Frontal cortex (tissue), 4 donors: ENCODE results near the gene TSEN54. TPM values are rescaled to one million over a fixed set of nuclear protein-coding genes. Genes with fewer than 3 reads are reported as not detected.
"Not testable (repeated sequence)": the region's sequence is repeated elsewhere in the genome, so short reads cannot be mapped to it uniquely, and the experiment has no call there.

Experiments
- DNase-seq, 2 donors: peaks; one replicate each; pipeline ENCODE4 v3.0.0; 2012; ENCODE audit warnings: low spot score in 2 of 2
- FAIRE-seq: peaks from 2 replicates; lab custom pipeline; 2012; peaks lifted over from hg19 to GRCh38; lab: Jason Lieb, UNC
- total RNA-seq: library from RNA; depleted of rRNA; stranded (reverse); fragments of >200 nt; gene quantifications from one replicate; pipeline ENCODE4 v1.2.3, GENCODE V29; 2014
- donor health status: control.
- donor health status: control.
- donor health status: control.

TSEN54 gene
- total RNA-seq, 1 donor from 2014 or later, result 11.4 TPM

DNA sequence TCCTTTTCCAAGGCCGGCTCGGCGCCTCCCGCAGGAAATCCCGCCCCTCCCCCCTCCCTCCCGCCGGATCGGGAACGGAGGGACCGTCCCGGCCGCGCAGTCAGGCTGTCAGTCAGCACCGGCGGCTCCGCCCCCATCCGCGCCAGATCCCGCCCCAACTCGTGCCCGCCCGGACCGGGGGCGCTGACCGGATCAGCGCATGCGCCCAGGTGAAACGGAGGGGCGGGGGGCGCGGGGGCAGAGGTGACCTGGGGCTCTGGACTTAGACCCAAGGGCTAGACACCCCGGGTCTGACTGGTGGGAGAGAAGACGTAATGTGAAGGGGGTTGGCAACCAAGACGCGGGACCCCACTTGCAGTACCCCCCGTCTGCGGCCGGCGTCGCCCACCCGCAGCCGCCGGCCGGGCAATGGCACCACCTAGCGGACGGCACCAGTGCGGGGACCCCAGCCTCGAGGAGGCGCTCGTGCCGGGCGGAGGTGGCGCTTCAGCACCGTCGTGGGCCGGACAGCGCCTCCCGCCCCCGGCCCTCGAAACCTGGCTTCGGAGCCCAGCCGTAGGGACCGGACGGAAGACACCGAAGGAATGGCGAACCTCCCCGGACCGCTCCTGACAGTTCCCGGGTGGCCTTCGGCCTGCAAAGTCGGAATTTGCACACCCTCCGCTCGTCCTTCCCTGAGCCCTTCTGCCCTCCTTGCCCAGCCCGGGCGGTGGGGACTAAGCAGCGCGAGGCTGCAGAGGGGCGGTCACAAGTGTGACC is 653 bp upstream of the TSEN54 start, which contains the start of gene CASKIN2:
Gene CASKIN2 (minus strand): TSS at position 42 of the 759 bp plus-strand sequence. CDS start 1,733 bp downstream, outside the sequence.
- FAIRE-seq, result no peak

DNA sequence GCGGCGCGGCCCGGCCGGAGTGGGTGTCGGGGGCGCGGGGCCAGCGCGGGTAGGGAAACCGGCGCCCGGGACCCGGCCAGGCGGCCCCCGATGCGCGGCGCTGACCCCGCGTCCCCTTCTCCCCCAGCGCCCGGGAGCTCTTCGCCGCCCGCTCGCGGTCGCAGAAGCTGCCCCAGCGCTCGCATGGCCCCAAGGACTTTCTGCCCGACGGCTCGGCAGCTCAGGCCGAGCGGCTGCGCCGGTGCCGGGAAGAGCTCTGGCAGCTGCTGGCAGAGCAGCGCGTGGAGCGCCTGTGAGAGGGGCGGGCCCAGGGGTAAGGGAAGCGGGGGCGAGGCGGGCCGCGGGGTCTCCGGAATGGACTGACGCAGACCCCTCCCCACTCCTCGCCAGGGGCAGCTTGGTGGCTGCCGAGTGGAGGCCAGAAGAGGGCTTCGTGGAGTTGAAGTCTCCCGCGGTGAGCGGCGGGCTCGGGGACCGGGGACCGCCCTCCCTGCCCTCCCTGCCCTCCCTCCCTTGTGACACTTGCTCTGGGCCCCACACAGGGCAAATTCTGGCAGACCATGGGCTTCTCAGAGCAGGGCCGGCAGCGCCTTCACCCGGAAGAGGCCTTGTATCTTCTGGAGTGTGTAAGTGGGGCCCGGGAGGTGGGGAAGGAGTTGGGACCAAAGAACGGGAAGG is 430 bp downstream of the TSEN54 start:
- FAIRE-seq, result no peak
- no peak for DNase-seq

More for the DNA sequence above, 653 bp upstream of the TSEN54 start, which contains the start of gene CASKIN2:
- peak; percentile 100 for DNase-seq

DNA sequence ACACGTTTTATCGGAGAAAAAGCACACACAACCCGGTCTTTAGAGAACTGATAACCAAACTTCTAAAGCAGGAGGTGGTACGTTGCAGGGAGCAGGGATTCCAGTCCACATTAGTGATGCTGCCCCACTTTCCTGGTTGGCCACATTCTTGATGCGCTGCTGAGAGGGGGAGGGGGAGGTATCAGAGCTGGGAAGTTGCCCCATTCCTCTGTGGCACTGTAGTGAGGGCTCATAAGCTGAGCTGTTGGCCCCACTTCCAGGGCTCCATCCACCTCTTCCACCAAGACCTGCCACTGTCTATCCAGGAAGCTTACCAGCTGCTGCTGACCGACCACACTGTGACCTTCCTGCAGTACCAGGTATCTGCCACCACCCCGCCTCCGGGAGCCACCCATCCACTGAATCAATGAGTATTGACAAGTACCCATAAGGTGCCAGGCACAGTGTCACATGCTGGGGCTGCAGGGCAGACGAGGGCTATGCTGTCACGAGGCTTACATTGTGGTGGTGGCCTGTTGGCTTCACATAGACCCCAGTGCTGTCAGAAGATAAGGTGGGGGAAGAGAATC is 1.1 kb downstream of the TSEN54 start:
- FAIRE-seq (no peak), DNase-seq (no peak)

DNA sequence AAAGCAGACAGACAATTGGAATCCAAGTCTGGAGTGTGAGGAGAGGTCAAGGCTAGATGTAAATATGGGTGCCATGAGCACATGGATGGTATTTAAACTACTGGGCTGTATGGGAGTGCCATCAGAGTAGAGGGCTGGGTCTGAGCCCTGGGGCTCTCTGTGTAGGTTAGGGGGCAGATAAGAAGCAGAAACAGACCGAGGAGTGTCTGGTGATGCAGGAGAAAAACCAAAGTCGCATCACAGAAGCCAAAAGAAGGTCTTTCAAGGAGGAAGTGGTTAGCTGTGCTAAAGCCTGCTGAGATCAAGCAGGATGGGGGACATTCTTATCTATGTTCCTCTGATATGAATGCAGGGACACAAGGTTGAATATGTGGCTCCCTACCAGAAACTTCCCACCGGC is 1.9 kb downstream of the TSEN54 start:
- FAIRE-seq (no peak), DNase-seq (no peak)

DNA sequence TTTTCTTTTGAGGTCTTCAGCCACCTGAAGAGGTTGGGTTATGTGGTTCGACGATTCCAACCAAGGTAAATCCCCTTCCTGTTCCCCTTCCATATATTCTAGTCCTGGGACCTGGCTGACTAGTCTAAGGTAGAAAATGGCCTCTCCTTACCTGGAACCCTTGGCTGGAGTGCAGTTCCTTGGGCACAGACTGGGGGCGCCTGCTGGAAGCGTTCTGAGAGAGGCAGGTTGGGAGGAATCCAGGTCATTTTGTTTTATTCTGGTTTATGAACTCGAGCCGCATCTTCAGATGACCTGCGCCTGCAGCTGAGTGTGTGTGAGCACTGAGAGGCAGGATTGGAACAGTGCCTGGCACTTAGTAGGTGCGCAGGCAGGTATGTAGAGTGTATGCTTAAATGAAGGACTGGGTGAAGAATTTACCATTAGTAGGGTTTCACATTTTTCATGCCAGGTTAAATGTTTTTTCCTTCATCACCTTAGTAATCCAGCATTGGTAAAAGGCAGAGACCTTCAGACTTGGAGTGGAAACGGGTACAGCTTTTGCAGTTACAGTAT is 2.7 kb downstream of the TSEN54 start:
- FAIRE-seq, result no peak
- no peak for DNase-seq

DNA sequence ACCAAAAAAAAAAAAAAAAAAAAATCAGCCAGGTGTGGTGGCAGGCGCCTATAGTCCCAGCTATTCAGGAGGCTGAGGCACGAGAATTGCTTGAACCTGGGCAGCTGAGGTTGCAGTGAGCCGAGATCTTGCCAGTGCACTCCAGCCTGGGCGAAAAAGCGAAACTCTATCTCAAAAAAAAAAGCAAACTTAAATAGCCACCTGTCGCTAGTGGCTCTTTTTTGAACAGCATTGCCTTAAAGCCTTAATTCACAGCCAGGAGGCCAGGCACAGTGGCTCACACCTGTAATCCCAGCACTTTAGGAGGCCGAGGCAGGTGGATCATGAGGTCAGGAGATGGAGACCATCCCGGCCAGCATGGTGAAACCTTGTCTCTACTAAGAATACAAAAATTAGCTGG is 4.1 kb downstream of the TSEN54 start:
- not testable (repeated sequence) for FAIRE-seq

DNA sequence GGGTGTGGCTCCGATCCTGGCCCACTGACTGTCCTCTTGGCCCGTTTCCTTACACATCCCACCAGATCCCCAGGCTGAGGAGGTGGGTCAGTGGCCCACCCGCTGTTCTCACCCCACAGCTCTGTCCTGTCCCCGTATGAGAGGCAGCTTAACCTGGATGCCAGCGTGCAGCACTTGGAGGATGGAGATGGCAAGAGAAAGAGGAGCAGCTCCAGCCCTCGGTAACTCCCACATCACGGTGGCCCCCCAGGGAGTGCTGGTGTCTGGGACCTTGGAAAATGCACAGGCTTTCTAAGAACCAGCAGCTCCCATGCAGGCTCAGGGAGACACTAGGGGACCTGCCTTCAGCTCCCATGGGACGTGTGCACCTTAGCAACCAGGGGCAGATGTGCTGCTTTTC is 5.0 kb downstream of the TSEN54 start:
- no peak for FAIRE-seq

More for the DNA sequence above, 4.1 kb downstream of the TSEN54 start:
- DNase-seq, result not testable (repeated sequence)

DNA sequence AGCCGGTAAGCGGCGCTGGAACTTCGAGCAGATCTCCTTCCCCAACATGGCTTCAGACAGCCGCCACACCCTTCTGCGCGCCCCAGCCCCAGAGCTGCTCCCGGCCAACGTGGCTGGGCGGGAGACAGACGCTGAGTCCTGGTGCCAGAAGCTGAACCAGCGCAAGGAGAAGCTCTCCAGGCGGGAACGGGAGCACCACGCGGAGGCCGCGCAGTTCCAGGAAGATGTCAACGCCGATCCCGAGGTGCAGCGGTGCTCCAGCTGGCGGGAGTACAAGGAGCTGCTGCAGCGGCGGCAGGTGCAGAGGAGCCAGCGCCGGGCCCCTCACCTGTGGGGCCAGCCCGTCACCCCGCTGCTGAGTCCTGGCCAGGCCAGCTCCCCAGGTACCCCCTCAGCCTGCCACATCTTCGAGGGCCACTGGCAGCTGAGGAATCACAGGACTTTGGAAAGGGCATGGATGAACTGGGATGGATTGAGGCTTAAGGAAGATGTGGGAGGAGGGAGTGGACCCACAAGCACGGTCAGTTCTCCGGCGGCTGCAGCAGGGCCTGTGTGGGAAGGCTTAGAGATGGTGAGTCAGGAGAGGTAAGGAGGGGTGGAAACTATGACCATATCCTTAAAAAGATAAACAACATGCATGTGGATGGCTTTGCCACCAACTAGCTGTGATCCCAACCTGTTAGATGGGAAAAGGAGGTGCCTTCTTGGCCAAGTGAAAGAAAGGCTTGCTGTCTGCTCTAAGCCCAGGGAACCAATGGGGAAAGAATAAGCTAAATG is 5.8 kb downstream of the TSEN54 start:
- no peak for DNase-seq
- no peak for FAIRE-seq

More for the DNA sequence above, 5.0 kb downstream of the TSEN54 start:
- no peak for DNase-seq

DNA sequence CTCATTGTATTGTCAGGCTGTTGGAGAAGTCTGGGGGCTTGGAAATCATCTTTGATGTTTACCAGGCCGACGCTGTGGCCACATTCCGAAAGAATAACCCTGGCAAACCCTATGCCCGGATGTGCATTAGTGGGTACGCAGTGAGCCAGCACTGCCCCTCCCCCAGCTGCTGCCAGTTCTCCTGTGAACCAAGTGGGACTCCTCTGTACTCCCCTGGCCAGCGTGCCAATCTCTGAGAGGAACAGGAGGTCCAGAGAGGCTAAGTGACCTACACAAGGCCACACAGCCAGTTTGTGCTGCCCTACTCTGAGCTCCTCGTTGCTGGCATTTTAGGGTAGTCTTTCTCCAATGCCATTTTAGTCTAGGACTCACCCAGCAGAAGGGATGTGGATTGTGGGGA is 7.3 kb downstream of the TSEN54 start:
- no peak for FAIRE-seq
- no peak for DNase-seq

DNA sequence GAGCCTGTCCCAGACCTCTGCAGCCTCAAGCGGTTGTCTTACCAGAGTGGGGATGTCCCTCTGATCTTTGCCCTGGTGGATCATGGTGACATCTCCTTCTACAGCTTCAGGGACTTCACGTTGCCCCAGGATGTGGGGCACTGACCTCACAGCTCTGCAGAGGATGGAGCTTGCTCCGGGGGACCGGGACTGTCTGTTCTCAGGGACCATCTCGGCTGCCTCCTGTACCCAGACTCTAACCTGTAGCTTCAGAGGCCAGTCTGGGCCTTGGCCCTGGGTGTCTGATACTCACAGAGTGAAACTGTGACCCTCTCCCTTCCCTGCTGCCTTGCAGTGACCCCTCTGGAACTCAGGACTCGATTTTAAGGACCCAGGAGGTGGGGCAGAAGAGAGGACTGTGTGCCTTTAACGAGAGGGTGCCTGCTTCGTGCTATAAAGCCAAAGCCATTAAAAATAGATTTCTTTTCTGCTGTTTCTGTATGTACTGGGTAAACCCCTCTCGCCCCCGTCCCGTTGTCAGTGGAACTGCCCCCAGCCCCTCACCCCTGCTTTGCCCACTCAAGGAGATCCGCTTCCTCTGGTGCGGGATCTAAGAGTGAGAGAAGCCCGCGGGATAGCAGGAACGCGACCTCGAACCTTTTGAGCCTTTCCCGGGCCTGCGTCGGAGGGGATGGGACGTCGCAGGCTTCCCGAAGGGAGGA is 8.1 kb downstream of the TSEN54 start:
- no peak for DNase-seq
- no peak for FAIRE-seq

DNA sequence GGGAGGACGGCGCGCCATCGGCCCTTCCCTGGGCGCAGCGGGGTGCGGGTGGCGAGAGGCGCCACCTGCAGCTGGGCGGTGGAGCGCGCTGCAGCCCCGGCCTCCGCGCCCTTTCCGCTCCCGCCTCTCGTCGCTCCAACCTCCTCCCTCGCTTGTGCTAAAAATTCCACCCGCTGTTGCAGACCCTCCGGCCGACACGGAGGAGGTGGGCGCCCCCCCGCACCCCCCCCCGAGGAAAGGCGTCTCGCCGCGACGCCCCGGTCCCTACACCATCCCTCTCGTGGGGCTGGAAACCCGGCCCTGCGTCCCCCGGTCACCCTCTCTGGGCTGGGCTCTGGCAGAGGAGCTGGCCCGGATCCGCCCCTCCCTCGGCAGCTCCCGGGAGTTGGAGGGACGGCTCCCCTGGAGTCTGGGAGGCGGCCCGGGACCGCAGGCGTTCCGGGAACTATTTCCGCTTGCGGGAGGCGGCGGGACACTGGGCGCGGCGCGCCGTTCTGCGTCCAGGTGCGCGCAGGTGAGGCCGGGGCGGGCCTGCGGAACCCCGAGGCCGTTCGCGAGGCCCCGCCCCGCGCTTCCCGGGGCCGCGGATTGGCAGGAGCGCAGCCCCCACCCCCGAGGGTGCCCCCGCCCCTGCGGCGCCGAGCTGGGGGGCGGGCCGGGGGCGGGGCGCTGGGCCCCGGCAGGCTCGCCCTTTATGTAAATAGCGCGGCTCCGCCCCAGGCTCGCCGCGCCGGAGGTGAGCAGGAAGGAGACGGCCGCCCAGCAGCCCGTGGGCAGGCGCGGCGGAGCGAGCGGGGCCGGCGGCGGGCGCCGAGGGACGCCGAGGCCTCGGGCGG is 8.9 kb downstream of the TSEN54 start, which contains the start of gene LLGL2:
Gene LLGL2 (plus strand): TSS at position 728 of the 836 bp plus-strand sequence. CDS start 17,730 bp downstream, outside the sequence.
- DNase-seq (peak; percentile 91 to 92), FAIRE-seq (no peak)

DNA sequence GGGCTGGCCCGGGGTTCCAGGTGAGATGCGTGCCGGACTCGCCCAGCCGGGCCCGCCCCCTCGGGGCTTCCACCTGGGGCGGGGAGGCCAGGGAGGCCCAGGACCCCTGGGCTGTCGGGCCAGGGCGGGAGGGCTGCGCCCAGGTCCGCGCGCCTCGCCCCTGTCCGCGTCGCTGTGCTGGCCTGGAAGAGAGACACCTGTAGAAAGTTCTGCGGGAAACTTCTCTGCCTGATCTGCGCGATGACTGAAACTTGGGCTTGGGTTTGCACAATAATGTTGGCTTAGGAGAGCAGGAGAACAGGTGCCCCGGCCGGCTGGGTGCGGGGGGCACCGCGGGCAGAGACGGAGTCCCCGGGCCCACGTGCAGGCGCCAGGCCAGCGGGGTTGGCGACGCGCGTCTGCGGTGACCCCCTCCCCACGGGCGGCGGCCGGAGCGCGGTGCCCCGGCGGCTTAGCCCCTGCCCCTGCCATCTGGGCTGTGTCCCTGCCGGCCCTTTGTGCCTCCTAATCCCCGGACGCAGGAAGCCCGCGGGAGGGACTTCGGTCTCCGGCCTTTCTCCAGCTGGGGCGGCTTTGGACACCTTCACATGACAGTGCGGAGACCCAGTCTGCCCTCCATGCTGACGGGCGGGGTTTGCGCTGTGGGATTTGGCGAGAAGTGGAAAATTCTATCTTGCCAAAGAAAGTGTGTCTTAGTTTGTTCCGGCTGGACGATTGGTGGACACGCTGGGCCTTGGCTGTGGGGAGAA is 9.7 kb downstream of the TSEN54 start:
- no peak for FAIRE-seq
- DNase-seq, result no peak

DNA sequence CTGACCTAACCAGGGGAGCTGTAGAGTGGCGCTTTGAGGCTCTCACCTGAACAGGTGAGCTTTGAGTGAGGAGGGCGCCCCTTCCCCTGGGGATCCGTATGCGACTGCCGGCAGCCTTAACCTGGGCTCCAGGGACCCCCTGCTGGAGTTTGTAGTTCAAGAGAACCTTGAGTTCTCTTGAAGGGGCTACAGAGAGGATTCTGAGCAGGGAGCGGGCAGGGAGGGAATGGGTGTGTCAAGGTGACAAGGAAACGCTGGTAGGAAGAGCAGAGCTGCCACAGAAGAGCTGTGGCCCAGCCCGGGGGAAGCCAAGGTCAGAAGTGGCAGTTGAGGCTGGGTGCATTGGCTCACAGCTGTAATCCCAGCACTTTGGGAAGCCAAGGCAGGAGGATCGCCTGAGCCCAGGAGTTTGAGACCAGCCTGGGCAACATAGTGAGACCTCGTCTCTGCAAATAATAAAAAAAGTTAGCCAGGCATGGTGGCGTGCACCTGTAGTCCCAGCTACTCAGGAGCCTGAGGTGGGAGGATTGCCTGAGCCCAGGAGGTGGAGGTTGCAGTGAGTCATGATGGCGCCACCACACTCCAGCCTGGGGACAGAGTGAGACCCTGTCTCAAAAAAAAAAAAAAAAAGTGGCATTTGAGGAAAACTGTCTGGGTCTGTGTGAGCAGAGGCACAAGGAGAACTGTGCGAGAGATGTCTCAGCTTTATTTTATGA is 10.4 kb downstream of the TSEN54 start:
- FAIRE-seq (no peak), DNase-seq (no peak)

DNA sequence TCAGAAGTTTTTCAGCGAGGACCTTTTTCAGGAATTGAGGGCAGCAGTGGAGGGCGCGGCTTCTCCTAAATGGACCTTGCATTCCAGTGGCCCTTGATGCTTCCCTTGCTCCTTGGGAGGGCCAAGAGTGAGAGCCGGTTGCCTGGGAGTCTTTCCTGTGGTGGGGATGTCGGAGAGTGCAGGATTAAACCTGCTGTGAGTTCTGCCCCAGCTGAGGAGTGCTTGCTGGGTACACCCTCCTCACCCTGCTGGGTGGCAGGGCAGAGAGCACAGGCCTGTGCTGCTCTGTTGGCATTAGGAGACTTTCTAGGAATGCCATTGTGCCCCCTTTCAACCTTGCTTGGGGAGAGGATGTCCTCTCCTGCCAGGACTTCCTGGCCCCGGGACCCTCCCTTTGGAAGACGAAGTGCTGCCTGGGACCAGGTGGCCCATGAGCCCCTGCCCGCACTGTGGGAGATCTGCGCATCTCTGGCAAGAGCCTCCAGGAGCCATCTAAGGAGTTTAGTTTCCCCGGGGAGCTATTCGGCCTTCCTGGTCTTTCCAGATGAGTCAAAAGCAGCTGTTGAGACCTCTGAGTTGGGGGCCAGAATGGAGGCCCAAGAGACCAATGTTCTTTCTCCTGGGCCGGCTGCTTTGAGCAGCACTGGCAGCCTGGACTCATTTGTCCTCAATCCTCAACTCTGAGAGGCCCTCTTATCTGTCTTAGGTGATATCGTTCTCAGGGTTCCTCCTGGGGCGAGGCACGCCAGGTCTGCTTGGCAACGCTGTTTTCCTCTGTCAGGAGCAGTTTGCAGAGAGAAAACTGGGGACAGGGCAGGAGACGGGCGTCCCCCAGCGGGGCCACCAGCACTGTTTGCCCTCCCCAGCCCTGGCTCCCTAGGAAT is 14.8 kb downstream of the TSEN54 start:
- FAIRE-seq, result no peak

DNA sequence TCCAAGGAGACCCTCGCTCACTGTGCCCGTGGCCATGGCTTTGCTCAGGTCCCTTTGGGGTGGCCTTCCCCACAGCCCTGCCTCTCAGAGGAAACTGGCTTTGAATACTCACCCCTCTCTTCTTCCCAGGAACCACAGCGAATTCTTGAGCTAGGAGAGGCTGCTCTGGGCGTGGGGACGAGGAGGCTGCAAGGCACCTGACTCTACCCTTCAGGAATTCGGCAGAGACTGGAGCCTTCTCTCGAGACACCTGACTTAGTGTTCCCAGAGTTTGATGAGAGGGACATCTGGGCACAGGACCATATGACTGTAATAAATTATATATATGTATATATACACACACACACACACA is 15.4 kb downstream of the TSEN54 start:
- FAIRE-seq, result no peak
- no peak for DNase-seq

More for the DNA sequence above, 14.8 kb downstream of the TSEN54 start:
- DNase-seq, result no peak

DNA sequence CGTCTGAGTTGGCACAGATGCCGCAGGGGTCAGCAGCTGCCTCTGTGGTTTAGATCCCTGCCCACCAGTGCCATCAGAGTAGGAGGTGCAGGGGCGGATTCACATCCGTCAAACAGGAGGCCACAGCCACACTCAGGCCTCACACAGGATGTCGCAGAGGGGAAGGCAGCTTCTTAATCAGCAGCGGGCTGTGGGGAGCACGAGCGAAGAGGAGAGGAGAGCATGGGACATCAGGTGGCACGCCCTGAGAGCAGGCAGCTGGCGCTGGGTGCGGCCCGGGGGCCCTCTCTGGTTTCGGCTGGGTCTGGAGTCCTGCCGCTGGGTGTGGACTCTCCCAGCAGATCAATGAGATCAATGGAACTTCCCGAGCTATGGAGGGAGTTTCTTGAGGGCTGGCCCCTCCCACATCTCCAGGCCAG is 18.8 kb downstream of the TSEN54 start:
- FAIRE-seq (no peak), DNase-seq (no peak)
